Neural cell (in vitro differentiated cells): ENCODE data around the gene RAC3. TPM values are rescaled to one million over a fixed set of nuclear protein-coding genes. Genes with fewer than 3 reads are reported as not detected.

ENCODE experiments used
- H2AFZ ChIP-seq: fragments of 200-600, 300-800 bp; sonication (generic), shearing (Covaris generic); 2 replicates; pipeline ENCODE4 v1.6.0; 2014; ENCODE audit warnings: low read depth, mild to moderate bottlenecking, antibody characterized with exemption, low read length, moderate library complexity
- H3F3A ChIP-seq: fragments of 200-600 bp; shearing (Covaris generic); 2 replicates; pipeline ENCODE4 v1.6.1; 2016; ENCODE audit warnings: mild to moderate bottlenecking, moderate library complexity, mixed read lengths, antibody characterized with exemption, low read length; ENCODE audit not compliant: insufficient read depth, poor library complexity, severe bottlenecking
- H3K27ac ChIP-seq: fragments of 200-600, 300-800 bp; sonication (generic), shearing (Covaris generic); 2 replicates; pipeline ENCODE4 v1.5.1; 2014; ENCODE audit warnings: mild to moderate bottlenecking, low read length, moderate library complexity
- H3K27me3 ChIP-seq: fragments of 300-800, 200-600 bp; sonication (generic), shearing (Covaris generic); 2 replicates; pipeline ENCODE4 v1.6.0; 2014; ENCODE audit warnings: mild to moderate bottlenecking, low read depth, low read length, moderate library complexity; ENCODE audit not compliant: insufficient read depth
- H3K36me3 ChIP-seq: fragments of 300-800, 200-600 bp; sonication (generic), shearing (Covaris generic); 2 replicates; pipeline ENCODE4 v1.5.1; 2014; ENCODE audit warnings: mild to moderate bottlenecking, antibody characterized with exemption, low read length, moderate library complexity; ENCODE audit not compliant: insufficient read depth
- H3K4me2 ChIP-seq: fragments of 300-800, 200-600 bp; sonication (generic), shearing (Covaris generic); 2 replicates; pipeline ENCODE4 v1.6.0; 2014; ENCODE audit warnings: mild to moderate bottlenecking, low read length
- H3K4me3 ChIP-seq: fragments of 300-800, 200-600 bp; sonication (generic), shearing (Covaris generic); 2 replicates; pipeline ENCODE4 v1.5.1; 2014; ENCODE audit warnings: mild to moderate bottlenecking, low read length, moderate library complexity
- H3K79me2 ChIP-seq: fragments of 200-600 bp; shearing (Covaris generic); replicated peaks from 2 replicates; pipeline ENCODE4 v1.6.0; 2014; ENCODE audit warnings: mild to moderate bottlenecking, low read length, moderate library complexity; ENCODE audit not compliant: insufficient read depth
- H3K9ac ChIP-seq: fragments of 300-800, 200-600 bp; sonication (generic), shearing (Covaris generic); 2 replicates; pipeline ENCODE4 v1.6.1; 2016; ENCODE audit warnings: mild to moderate bottlenecking, low read length, mixed read lengths
- H3K9me2 ChIP-seq: fragments of 200-600 bp; shearing (Covaris generic); 2 replicates; pipeline ENCODE4 v1.6.1; 2016; ENCODE audit warnings: mild to moderate bottlenecking, low read length, mixed read lengths; ENCODE audit not compliant: insufficient read depth
- H3K9me3 ChIP-seq: fragments of 200-600, 300-800 bp; sonication (generic), shearing (Covaris generic); 2 replicates; pipeline ENCODE4 v1.6.1; 2016; ENCODE audit warnings: mild to moderate bottlenecking, mixed run types, low read length, moderate library complexity, mixed read lengths
- H4K20me1 ChIP-seq: fragments of 200-600 bp; shearing (Covaris generic); 2 replicates; pipeline ENCODE4 v1.6.1; 2016; ENCODE audit warnings: mild to moderate bottlenecking, mixed run types; ENCODE audit not compliant: insufficient read depth
- EP300 ChIP-seq: fragments of 450-650 bp; conservative IDR thresholded peaks from 2 replicates; pipeline ENCODE4 v1.6.1; 2014; ENCODE audit warnings: antibody characterized with exemption, mild to moderate bottlenecking, moderate library complexity; ENCODE audit not compliant: poor library complexity, severe bottlenecking
- EZH2 ChIP-seq: fragments of 200-600, 300-800 bp; shearing (Covaris generic), sonication (generic); IDR thresholded peaks from 2 replicates; pipeline ENCODE4 v1.6.1; 2014; ENCODE audit warnings: antibody characterized with exemption, low read length, borderline replicate concordance, mild to moderate bottlenecking; ENCODE audit not compliant: insufficient read depth, poor library complexity, severe bottlenecking
- MXI1 ChIP-seq: fragments of 450-650 bp; conservative IDR thresholded peaks from 2 replicates; pipeline ENCODE4 v1.6.1; 2014; ENCODE audit warnings: antibody characterized with exemption, mild to moderate bottlenecking; ENCODE audit not compliant: poor library complexity, severe bottlenecking
- POLR2AphosphoS5 ChIP-seq: IDR thresholded peaks from 2 replicates; pipeline ENCODE4 v1.6.1; 2012
- RAD21 ChIP-seq: fragments of 450-650 bp; conservative IDR thresholded peaks from 2 replicates; pipeline ENCODE4 v1.6.1; 2014; ENCODE audit warnings: antibody characterized with exemption, mild to moderate bottlenecking, moderate library complexity
- SMC3 ChIP-seq: fragments of 450-650 bp; conservative IDR thresholded peaks from 2 replicates; pipeline ENCODE4 v1.6.1; 2014; ENCODE audit warnings: antibody characterized with exemption, mild to moderate bottlenecking, moderate library complexity; ENCODE audit not compliant: poor library complexity
- TAF1 ChIP-seq: IDR thresholded peaks from 2 replicates; pipeline ENCODE4 v1.6.1; 2012; ENCODE audit warnings: low read depth
- polyA plus RNA-seq: library from polyadenylated mRNA; depleted of rRNA; stranded (reverse); fragments of >200 nt; gene quantifications from 2 replicates; pipeline ENCODE4 v1.2.3, GENCODE V29; 2014
- TF ChIP-seq, protein P1 (sequence below): IDR thresholded peaks from 2 replicates; pipeline ENCODE4 v1.6.1; 2012; ENCODE audit warnings: borderline replicate concordance
- TF ChIP-seq, protein P2 (sequence below): fragments of 450-650 bp; IDR thresholded peaks from 2 replicates; pipeline ENCODE4 v1.5.1; 2014; ENCODE audit warnings: antibody characterized with exemption, mild to moderate bottlenecking, moderate library complexity; ENCODE audit not compliant: poor library complexity, severe bottlenecking

Gene RAC3
- polyA plus RNA-seq, 1 donor from 2014 or later: 211 TPM

DNA sequence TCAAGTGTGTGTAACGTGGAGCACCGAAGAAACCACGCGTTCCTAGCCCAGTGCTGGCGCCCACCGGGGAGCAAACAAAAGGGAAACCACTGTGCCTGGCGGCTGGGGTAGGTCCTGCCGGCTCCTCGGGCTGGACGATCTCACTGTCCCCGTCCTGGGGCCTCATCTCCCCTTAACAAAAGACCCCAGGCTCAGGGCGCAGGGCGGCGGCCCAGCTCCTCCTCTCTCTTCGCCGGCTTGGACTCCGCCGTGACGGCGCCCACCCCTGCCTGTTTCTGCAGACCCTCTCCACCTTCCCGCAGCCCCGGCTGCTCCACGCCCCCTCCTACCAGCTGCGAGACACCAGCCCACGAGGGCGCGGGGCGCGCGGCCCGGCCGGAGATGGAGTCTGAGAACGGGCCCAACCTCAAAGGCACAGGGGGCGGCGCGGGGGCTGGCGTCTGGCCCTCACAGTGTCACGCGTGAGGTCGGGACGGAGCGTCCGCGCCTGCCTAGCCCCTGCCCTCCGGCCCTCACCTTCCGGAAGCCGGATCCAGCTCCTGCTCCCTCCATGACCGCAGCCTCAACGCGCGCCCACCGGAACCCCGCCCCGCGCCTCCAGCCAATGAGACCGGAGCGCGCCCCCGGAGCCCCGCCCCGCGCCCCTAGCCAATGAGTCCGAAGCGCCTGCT lies 9.0 kb upstream of the RAC3 start, which contains the start of gene CENPX:
Gene CENPX, minus strand, starts transcription at position 569 of the 671 bp plus-strand sequence. Its CDS starts 17 bp downstream, at position 552.
- Histone ChIP-seq H4K20me1 (no peaks in the 10 kb centered on the region), H3K27ac (peak within 1 kb of the TSS; percentile 52), H3K4me2 (peak within 1 kb of the TSS; percentile 84), H2AFZ (peak within 1 kb of the TSS; percentile 28), H3K9me2 (no peaks in the 10 kb centered on the region), H3K4me3 (peak within 1 kb of the TSS; percentile 96), H3K27me3 (no peaks in the 10 kb centered on the region), H3K79me2 (peaks cover 11% of the 10 kb centered on the region), H3F3A (no peaks in the 10 kb centered on the region), H3K9me3 (no peaks in the 10 kb centered on the region), H3K9ac (peak within 1 kb of the TSS; percentile 77), H3K36me3 (no peaks in the 10 kb centered on the region)
- TF ChIP-seq RAD21: peak; percentile 33
- TF ChIP-seq TAF1: peak; percentile 25
- peak; percentile 95 for TF ChIP-seq MXI1
- TF ChIP-seq, protein P1, sequence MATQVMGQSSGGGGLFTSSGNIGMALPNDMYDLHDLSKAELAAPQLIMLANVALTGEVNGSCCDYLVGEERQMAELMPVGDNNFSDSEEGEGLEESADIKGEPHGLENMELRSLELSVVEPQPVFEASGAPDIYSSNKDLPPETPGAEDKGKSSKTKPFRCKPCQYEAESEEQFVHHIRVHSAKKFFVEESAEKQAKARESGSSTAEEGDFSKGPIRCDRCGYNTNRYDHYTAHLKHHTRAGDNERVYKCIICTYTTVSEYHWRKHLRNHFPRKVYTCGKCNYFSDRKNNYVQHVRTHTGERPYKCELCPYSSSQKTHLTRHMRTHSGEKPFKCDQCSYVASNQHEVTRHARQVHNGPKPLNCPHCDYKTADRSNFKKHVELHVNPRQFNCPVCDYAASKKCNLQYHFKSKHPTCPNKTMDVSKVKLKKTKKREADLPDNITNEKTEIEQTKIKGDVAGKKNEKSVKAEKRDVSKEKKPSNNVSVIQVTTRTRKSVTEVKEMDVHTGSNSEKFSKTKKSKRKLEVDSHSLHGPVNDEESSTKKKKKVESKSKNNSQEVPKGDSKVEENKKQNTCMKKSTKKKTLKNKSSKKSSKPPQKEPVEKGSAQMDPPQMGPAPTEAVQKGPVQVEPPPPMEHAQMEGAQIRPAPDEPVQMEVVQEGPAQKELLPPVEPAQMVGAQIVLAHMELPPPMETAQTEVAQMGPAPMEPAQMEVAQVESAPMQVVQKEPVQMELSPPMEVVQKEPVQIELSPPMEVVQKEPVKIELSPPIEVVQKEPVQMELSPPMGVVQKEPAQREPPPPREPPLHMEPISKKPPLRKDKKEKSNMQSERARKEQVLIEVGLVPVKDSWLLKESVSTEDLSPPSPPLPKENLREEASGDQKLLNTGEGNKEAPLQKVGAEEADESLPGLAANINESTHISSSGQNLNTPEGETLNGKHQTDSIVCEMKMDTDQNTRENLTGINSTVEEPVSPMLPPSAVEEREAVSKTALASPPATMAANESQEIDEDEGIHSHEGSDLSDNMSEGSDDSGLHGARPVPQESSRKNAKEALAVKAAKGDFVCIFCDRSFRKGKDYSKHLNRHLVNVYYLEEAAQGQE: no peak
- peak; percentile 85 for TF ChIP-seq POLR2AphosphoS5

DNA sequence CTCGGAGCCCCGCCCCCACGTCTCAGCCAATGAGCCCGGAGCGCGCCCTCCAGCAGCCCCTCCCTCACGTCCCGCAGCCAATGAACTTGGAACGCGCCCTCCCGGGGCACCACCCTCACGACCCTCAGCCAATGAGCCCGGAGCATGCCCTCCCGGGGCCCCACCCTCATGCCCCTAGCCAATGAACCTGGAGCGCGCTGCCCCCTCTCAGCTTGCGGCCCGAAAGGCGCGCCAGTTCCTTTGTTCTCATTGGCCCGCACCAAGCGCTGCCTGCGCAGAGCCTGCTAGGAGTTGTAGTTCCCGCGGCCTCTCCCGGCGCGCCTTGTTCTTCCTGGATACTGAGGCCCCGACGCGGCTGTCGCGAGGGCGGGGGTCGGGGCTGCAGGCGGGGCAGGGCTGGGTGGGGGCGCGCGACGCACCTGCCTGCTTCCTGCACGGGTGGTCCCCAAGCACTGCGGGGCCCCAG lies 8.5 kb upstream of the RAC3 start, which contains the start of gene LRRC45:
Gene LRRC45, plus strand, starts transcription at position 325 of the 466 bp plus-strand sequence. CDS start 339 bp downstream, outside the sequence.
- peak within 1 kb of the TSS; percentile 96 for H3K4me3 ChIP-seq
- H3F3A ChIP-seq: no peaks in the 10 kb centered on the region
- H4K20me1 ChIP-seq: no peaks in the 10 kb centered on the region
- peak within 1 kb of the TSS; percentile 28 for H2AFZ ChIP-seq
- peak within 1 kb of the TSS; percentile 84 for H3K4me2 ChIP-seq
- peaks cover 11% of the 10 kb centered on the region for H3K79me2 ChIP-seq
- H3K27me3 ChIP-seq: no peaks in the 10 kb centered on the region
- H3K36me3 ChIP-seq: no peaks in the 10 kb centered on the region
- peak within 1 kb of the TSS; percentile 52 for H3K27ac ChIP-seq
- no peaks in the 10 kb centered on the region for H3K9me3 ChIP-seq
- peak within 1 kb of the TSS; percentile 77 for H3K9ac ChIP-seq
- TF ChIP-seq SMC3 (no peak), POLR2AphosphoS5 (peak; percentile 48), RAD21 (no peak), EP300 (no peak), EZH2 (no peak)
- TF ChIP-seq, protein P1: no peak
- TF ChIP-seq, protein P2, sequence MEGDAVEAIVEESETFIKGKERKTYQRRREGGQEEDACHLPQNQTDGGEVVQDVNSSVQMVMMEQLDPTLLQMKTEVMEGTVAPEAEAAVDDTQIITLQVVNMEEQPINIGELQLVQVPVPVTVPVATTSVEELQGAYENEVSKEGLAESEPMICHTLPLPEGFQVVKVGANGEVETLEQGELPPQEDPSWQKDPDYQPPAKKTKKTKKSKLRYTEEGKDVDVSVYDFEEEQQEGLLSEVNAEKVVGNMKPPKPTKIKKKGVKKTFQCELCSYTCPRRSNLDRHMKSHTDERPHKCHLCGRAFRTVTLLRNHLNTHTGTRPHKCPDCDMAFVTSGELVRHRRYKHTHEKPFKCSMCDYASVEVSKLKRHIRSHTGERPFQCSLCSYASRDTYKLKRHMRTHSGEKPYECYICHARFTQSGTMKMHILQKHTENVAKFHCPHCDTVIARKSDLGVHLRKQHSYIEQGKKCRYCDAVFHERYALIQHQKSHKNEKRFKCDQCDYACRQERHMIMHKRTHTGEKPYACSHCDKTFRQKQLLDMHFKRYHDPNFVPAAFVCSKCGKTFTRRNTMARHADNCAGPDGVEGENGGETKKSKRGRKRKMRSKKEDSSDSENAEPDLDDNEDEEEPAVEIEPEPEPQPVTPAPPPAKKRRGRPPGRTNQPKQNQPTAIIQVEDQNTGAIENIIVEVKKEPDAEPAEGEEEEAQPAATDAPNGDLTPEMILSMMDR: no peak
- no peaks in the 10 kb centered on the region for H3K9me2 ChIP-seq
